Neural crest cell (in vitro differentiated cells): ENCODE results near the gene KLKB1. TPM values are rescaled to one million over a fixed set of nuclear protein-coding genes. Genes with fewer than 3 reads are reported as not detected.
"Not testable (repeated sequence)": the region's sequence is repeated elsewhere in the genome, so short reads cannot be mapped to it uniquely, and the experiment has no call there.

Experiments
- DNase-seq: peaks from one replicate; pipeline ENCODE4 v3.0.0; 2021; ENCODE audit warnings: low read depth, mixed read lengths, low spot score
- H3K27ac Mint-ChIP-seq: one replicate; pipeline ENCODE4 v1.8.0; 2021; ENCODE audit warnings: mild to moderate bottlenecking, mixed read lengths; ENCODE audit not compliant: unreplicated experiment
- H3K27me3 Mint-ChIP-seq: 2 replicates; pipeline ENCODE4 v1.8.0; 2021; ENCODE audit warnings: low read depth, mild to moderate bottlenecking, mixed read lengths
- H3K36me3 Mint-ChIP-seq: 2 replicates; pipeline ENCODE4 v1.8.0; 2021; ENCODE audit warnings: low read depth, mild to moderate bottlenecking, mixed read lengths
- H3K4me1 Mint-ChIP-seq: 2 replicates; pipeline ENCODE4 v1.8.0; 2021; ENCODE audit warnings: mixed read lengths
- H3K4me3 Mint-ChIP-seq: one replicate; pipeline ENCODE4 v1.8.0; 2021; ENCODE audit warnings: mild to moderate bottlenecking, mixed read lengths
- H3K9me3 Mint-ChIP-seq: 2 replicates; pipeline ENCODE4 v1.8.0; 2021; ENCODE audit warnings: mixed read lengths
- total RNA-seq: library from RNA; stranded (reverse); gene quantifications from 2 replicates; pipeline ENCODE4 v1.2.1, GENCODE V29; 2021
- TF ChIP-seq, protein P1 (sequence below): fragments of 200-600 bp; sonication (generic); conservative IDR thresholded peaks from 2 replicates; pipeline ENCODE4 v1.5.0; 2021; ENCODE audit warnings: antibody characterized with exemption, mild to moderate bottlenecking

The KLKB1 gene
- total RNA-seq, 1 donor from 2014 or later: 0.49 TPM

GRCh38 chr4:186266729-186267456, 39.6 kb downstream of the KLKB1 start:
- Mint-ChIP-seq H3K9me3 (no peaks in the 10 kb centered on the region), H3K4me1 (peaks cover 22% of the 10 kb centered on the region), H3K27ac (peak overlapping the region; percentile 28), H3K4me3 (peak overlapping the region; percentile 74), H3K27me3 (peaks cover 8% of the 10 kb centered on the region), H3K36me3 (no peaks in the 10 kb centered on the region)
- peak; percentile 26 for DNase-seq
- TF ChIP-seq, protein P1, sequence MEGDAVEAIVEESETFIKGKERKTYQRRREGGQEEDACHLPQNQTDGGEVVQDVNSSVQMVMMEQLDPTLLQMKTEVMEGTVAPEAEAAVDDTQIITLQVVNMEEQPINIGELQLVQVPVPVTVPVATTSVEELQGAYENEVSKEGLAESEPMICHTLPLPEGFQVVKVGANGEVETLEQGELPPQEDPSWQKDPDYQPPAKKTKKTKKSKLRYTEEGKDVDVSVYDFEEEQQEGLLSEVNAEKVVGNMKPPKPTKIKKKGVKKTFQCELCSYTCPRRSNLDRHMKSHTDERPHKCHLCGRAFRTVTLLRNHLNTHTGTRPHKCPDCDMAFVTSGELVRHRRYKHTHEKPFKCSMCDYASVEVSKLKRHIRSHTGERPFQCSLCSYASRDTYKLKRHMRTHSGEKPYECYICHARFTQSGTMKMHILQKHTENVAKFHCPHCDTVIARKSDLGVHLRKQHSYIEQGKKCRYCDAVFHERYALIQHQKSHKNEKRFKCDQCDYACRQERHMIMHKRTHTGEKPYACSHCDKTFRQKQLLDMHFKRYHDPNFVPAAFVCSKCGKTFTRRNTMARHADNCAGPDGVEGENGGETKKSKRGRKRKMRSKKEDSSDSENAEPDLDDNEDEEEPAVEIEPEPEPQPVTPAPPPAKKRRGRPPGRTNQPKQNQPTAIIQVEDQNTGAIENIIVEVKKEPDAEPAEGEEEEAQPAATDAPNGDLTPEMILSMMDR: no peak

GRCh38 chr4:186271081-186271678, 43.9 kb downstream of the KLKB1 start:
- Mint-ChIP-seq H3K27ac (no peak overlapping the region), H3K9me3 (no peaks in the 10 kb centered on the region), H3K4me3 (no peak overlapping the region), H3K36me3 (no peaks in the 10 kb centered on the region), H3K4me1 (peaks cover 11% of the 10 kb centered on the region), H3K27me3 (peaks cover 8% of the 10 kb centered on the region)
- TF ChIP-seq, protein P1: no peak
- no peak for DNase-seq

GRCh38 chr4:186272699-186273391, 45.5 kb downstream of the KLKB1 start:
- H3K27me3 Mint-ChIP-seq: no peaks in the 10 kb centered on the region
- no peak overlapping the region for H3K27ac Mint-ChIP-seq
- no peak overlapping the region for H3K4me3 Mint-ChIP-seq
- no peaks in the 10 kb centered on the region for H3K9me3 Mint-ChIP-seq
- TF ChIP-seq, protein P1: no peak
- H3K36me3 Mint-ChIP-seq: no peaks in the 10 kb centered on the region
- no peak for DNase-seq
- H3K4me1 Mint-ChIP-seq: no peaks in the 10 kb centered on the region

DNA sequence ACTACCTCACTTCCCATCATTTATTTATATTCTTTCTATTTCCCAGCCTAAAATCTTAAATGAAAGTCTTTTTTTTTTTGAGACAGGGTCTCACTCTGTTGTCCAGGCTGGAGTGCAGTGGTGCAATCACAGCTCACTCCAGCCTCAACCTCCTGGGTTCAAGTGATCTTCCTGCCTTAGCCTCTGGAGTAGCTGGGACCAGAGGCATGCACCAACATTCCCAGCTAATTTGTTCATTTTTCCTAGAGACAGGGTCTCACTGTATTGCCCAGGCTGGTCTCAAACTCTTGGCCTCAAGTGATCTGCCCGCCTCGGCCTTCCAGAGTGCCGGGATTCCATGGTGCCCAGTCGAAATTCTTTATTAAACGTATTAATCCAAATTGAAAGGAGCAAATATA, 46.1 kb downstream of the KLKB1 start:
- H3K27me3 Mint-ChIP-seq, DNase-seq, H3K36me3 Mint-ChIP-seq, H3K4me3 Mint-ChIP-seq, H3K27ac Mint-ChIP-seq, H3K9me3 Mint-ChIP-seq, H3K4me1 Mint-ChIP-seq: not testable (repeated sequence)

- Mint-ChIP-seq H3K4me3 (no peak overlapping the region), H3K9me3 (no peaks in the 10 kb centered on the region), H3K27ac (no peak overlapping the region), H3K27me3 (no peaks in the 10 kb centered on the region), H3K36me3 (no peaks in the 10 kb centered on the region), H3K4me1 (no peaks in the 10 kb centered on the region)
- DNase-seq: no peak
- TF ChIP-seq, protein P1: no peak
These were observed 56.0 kb downstream of the KLKB1 start for GRCh38 chr4:186283311-186283710.

DNA sequence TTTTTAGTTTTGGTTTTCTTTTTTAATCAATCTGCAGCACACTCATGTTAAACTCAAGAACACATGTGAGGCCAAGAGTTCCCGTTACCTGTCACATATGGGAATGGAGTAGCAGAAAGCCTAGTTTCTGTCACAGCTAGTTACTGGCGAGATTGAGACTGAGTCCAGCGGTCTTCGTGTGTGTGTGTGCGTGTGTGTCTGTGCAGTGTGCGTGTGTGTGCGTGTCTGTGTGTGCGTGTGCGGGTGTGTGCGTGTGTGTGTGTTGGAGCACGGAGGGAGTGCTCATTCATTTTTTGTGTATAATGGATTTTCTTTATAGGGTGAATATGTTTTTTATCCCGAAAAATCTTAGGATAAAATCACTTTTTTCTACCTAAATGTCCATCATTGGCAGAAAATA, 57.8 kb downstream of the KLKB1 start:
- no peaks in the 10 kb centered on the region for H3K4me1 Mint-ChIP-seq
- H3K4me3 Mint-ChIP-seq: no peak overlapping the region
- TF ChIP-seq, protein P1: no peak
- H3K9me3 Mint-ChIP-seq: no peaks in the 10 kb centered on the region
- no peaks in the 10 kb centered on the region for H3K27me3 Mint-ChIP-seq
- no peaks in the 10 kb centered on the region for H3K36me3 Mint-ChIP-seq
- no peak overlapping the region for H3K27ac Mint-ChIP-seq
- DNase-seq: no peak
